IPS-15b (cell line): Measurements from ENCODE around the gene GALR2.
A peak's percentile ranks its signal among the peaks of the same experiment; 100 is the strongest.

ENCODE experiments used
- H3K27me3 ChIP-seq: one replicate; pipeline ENCODE4 v1.6.1; 2013; ENCODE audit warnings: low read length; ENCODE audit not compliant: control insufficient read depth, insufficient read depth
- H3K36me3 ChIP-seq: one replicate; pipeline ENCODE4 v1.6.1; 2013; ENCODE audit warnings: low read length; ENCODE audit not compliant: control insufficient read depth, insufficient read depth
- H3K4me1 ChIP-seq: one replicate; pipeline ENCODE4 v1.6.1; 2013; ENCODE audit warnings: mild to moderate bottlenecking, low read length; ENCODE audit not compliant: control insufficient read depth, insufficient read depth
- H3K4me3 ChIP-seq: one replicate; pipeline ENCODE4 v1.5.1; 2013; ENCODE audit warnings: low read depth, low read length
- H3K9ac ChIP-seq: one replicate; pipeline ENCODE4 v1.6.1; 2013; ENCODE audit warnings: low read depth, mild to moderate bottlenecking, low read length
- H3K9me3 ChIP-seq: one replicate; pipeline ENCODE4 v1.6.1; 2013; ENCODE audit warnings: mild to moderate bottlenecking, low read length; ENCODE audit not compliant: control insufficient read depth, insufficient read depth

The GALR2 gene

DNA sequence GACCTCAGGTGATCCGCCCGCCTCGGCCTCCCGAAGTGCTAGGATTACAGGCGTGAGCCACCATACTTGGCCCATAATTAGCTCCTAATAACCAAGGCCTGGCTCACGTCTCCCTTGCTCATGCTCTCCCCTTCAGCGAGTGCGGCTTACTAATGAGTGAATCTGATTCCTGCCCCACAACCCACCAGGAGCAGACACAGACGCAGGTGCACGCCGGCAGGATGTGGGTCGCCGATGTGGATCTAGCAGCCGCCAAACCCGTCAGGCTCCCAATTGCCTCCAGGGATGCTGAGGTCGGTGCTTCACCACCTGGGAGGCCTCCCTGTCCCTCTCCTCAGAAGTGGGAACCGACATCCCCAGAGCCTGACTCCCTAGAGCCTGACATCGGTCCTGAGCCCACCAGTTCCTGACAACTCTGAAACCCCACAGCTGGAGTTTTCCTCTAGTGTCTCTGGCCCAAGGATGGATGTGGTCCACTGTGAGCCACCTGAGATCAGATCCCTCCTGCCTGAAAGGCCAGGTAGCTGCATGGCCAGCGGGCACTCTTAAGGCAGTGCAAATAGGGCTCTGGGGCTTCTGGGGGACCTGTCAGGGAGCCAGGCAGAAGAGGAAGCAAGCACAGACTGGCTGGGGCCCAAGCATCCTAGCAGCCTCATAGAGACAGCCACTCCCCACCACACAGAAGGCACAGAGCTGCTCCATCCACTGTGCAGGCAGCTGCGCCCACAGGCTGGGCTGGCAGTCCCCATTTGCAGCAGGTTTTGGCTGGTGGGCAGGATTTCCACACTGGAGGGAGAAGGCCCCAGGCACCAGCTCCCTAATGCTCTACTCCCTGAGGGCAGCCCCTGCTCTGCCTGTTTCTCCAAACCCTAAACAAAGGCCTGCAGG, 18.2 kb downstream of the GALR2 start:
- Histone ChIP-seq H3K9ac (no peak overlapping the region), H3K4me1 (no peaks in the 10 kb centered on the region), H3K36me3 (peaks cover 62% of the 10 kb centered on the region), H3K9me3 (no peaks in the 10 kb centered on the region), H3K4me3 (no peak overlapping the region), H3K27me3 (no peaks in the 10 kb centered on the region)

DNA sequence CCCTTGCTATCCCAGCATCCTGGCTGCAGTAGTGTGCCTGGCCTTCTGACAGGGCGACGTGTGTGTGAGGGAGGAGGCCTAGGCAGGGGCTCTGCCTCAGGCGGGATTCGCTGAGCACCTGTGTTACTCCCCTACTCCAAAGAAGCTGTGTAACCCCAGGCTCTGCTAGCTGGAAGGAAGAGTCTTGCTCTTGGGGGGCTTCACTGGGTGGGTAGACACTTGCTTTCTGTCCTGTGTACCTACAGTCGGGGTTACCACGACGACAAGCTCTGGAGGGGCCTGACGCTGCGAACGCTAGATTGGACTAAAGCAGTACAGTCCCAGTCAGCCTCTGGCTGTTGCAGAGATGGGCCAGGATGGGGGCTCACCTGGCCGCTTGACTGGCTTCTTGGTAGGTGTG, 19.5 kb downstream of the GALR2 start:
- no peaks in the 10 kb centered on the region for H3K9me3 ChIP-seq
- no peak overlapping the region for H3K9ac ChIP-seq
- no peak overlapping the region for H3K4me3 ChIP-seq
- H3K4me1 ChIP-seq: no peaks in the 10 kb centered on the region
- no peaks in the 10 kb centered on the region for H3K27me3 ChIP-seq
- peaks cover 52% of the 10 kb centered on the region for H3K36me3 ChIP-seq

DNA sequence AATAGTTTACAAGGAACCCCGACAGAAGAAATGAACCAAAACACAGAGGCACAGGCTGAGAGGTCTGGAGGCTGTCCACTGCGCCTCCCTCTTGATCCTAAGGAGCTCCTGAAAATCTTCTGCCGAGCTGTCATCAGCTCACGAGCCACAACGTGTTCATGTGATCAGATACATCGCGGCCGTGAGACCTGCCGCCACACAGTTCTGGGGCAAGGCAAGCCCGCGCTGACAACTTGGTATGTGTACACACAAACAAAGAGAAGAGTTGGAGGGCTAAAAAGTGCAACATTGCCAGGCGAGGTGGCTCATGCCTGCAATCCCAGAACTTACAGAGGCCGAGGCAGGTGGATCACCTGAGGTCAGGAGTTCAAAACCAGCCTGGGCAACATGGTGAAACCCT, 21.4 kb downstream of the GALR2 start:
- Histone ChIP-seq H3K4me3 (no peak overlapping the region), H3K36me3 (peaks cover 46% of the 10 kb centered on the region), H3K9ac (no peak overlapping the region), H3K27me3 (no peaks in the 10 kb centered on the region), H3K9me3 (no peaks in the 10 kb centered on the region), H3K4me1 (no peaks in the 10 kb centered on the region)

DNA sequence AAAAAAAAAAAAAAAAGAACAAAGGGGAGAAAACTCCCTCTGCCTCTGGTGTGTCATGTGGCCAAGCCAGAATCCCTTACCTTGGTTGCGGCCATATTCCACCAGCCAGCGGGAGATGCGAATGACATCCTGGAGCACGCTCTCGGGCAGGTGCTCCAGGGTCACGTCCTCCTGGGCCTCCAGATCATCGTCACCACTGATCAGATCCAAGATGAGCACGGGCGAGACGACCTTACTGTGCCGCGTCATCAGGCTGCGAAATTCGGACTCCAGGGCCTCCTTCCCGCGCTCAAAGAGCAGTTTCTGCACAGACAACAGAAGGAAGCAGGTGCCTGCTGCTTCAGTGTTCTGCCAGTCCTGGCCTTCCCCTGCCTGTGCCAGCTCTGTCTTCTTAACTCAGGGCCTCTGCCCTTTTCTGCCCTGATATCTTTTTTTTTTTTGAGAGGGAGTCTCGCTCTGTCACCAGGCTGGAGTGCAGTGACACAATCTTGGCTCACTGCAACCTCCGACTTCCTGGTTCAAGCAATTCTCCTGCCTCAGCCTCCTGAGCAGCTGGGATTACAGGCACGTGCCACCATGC, 23.2 kb downstream of the GALR2 start:
- Histone ChIP-seq H3K4me3 (no peak overlapping the region), H3K36me3 (peaks cover 41% of the 10 kb centered on the region), H3K9ac (no peak overlapping the region), H3K4me1 (no peaks in the 10 kb centered on the region), H3K9me3 (no peaks in the 10 kb centered on the region), H3K27me3 (no peaks in the 10 kb centered on the region)

DNA sequence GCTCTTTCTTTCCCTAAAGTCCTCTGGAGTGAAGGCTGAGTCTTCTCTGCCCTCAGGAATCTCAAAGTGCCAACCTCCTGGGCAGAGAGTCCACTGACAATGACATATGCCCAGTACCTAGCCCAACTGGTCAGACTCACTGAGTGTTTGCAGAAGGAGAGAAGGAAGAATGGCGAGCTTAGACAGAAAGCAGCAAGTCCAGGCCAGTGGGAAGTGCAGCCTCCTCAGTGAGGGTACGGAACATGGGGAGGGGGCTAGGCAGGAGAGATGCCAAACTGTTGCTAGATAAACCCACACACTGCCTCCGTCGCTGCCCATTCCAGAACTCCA, 28.3 kb downstream of the GALR2 start:
- no peaks in the 10 kb centered on the region for H3K9me3 ChIP-seq
- H3K27me3 ChIP-seq: no peaks in the 10 kb centered on the region
- H3K4me3 ChIP-seq: peak overlapping the region; percentile 96
- H3K4me1 ChIP-seq: peaks cover 8% of the 10 kb centered on the region
- H3K36me3 ChIP-seq: peaks cover 12% of the 10 kb centered on the region
- peak overlapping the region; percentile 73 for H3K9ac ChIP-seq

DNA sequence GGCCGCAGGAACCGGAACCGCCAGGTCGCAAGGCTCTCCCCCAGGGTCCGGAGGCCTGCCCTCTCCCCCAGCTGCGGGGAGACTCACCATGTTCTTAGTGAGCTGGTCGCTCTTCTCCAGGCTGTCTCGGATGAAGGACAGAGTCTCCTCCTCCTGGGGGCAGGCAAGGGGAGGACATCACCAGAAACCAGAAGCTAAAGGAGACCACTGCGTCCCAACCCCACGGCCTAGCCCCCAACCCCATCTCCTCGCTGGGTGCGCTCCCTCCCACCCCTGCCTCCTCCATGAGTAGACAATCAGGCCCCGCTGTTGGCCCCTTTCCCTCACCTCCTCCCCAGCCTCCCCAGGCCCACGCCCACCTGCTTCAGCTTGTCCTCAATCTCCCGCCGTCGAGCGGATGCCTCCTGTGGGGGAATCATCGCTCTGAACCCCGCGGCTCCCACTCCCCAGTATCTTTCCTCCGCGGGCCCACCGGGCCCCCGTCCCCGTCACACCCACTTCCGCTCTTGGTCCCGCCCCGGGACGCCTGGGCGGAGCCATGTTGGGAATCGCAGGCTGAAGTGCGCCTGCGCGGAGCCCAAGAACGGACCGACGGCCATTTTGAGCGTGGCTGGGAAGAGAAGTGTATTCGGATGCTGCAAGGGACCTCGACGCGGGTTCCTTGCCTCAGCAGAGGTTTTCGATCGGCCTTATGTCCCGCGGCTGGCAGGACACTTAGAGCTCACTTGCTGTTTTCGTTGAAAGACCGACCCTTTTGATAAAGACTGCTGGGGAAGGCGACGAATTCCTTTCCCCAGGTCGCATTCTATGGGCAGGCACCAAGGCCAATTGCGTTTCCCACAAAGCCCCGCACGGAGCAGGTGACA, 28.9 kb downstream of the GALR2 start, which contains the start of gene EXOC7:
Gene EXOC7, minus strand, starts transcription at position 514 of the 866 bp plus-strand sequence. Its CDS starts 95 bp downstream, at position 419.
- Histone ChIP-seq H3K4me1 (peaks cover 8% of the 10 kb centered on the region), H3K36me3 (peaks cover 12% of the 10 kb centered on the region), H3K27me3 (no peaks in the 10 kb centered on the region), H3K9me3 (no peaks in the 10 kb centered on the region), H3K9ac (peak within 1 kb of the TSS; percentile 80), H3K4me3 (peak within 1 kb of the TSS; percentile 96)

DNA sequence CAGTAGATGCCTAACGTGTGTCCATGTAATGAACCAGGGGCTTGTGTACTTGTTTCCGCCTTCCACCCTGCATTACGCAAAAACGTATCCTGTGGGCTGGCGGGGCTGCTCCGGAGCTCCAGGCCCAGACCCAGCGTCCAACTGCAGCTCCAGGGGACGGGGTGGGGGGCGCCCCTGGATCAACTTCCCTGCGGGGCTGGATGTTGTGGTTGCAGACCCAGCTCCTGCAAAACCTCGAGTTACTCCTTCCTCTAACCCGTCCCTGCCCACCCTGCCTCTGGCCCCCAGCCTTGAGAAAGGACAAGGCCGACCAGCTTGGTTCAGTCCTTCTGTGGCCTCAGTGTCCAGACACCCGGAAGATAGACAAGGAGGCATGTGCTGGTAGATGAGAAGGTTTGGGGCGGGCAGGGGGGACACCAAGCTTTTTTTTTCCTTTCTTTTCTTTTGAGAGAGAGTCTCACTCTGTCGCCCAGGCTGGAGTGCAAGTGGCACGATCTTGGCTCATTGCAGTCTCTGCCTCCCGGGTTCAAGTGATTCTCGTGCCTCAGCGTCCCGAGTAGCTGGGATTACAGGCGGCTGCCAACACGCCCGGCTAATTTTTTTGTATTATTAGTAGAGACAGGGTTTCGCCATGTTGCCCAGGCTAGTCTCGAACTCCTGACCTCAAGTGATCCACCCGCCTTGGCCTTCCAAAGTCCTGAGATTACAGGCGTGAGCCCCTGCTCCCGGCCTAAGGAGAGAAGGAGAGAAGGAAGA, 29.7 kb downstream of the GALR2 start:
- H3K4me3 ChIP-seq: peak overlapping the region; percentile 96

DNA sequence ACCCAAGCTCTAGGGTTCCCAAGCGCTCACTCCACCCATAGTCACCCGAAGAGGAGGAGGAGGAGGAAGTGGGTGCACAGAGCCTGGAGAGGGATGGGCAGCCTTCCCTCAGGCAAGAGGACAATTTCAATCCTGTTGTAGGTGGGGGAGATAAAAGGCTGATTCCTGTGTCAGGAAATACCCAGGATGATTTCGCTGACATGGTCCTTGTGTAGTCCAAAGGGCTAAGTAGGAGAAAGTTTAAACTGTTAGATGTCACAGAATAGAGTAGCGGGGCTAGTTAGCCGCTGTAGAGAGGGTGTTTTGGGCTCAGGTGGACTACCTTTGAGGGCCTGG, 30.3 kb downstream of the GALR2 start:
- no peak overlapping the region for H3K4me3 ChIP-seq
- no peaks in the 10 kb centered on the region for H3K27me3 ChIP-seq
- H3K9me3 ChIP-seq: no peaks in the 10 kb centered on the region
- peaks cover 8% of the 10 kb centered on the region for H3K4me1 ChIP-seq
- H3K36me3 ChIP-seq: peaks cover 8% of the 10 kb centered on the region
- no peak overlapping the region for H3K9ac ChIP-seq

More for the DNA sequence above, 29.7 kb downstream of the GALR2 start:
- H3K27me3 ChIP-seq: no peaks in the 10 kb centered on the region
- H3K4me1 ChIP-seq: peaks cover 8% of the 10 kb centered on the region
- peaks cover 12% of the 10 kb centered on the region for H3K36me3 ChIP-seq
- H3K9me3 ChIP-seq: no peaks in the 10 kb centered on the region
- H3K9ac ChIP-seq: peak overlapping the region; percentile 80

DNA sequence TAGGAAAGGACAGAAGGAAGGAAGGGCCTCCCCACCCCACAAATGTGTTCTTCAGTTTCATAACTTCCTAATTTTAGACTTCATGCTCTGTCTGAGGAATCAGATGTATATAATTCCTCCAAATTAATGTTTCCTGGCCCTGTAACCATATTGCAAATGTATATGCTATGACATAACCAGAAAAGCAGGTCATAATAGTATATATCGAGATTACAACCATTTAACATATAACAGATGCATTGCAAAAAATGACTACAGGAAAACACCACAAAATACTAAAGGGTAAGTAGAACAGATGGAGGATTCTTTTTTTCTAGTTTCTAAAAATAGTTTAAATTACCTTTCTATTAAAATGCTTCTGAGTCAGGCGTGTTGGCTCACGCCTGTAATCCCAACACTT, 32.1 kb downstream of the GALR2 start:
- Histone ChIP-seq H3K36me3 (peaks cover 2% of the 10 kb centered on the region), H3K9ac (no peak overlapping the region), H3K4me3 (no peak overlapping the region), H3K9me3 (no peaks in the 10 kb centered on the region), H3K4me1 (peaks cover 8% of the 10 kb centered on the region), H3K27me3 (no peaks in the 10 kb centered on the region)

DNA sequence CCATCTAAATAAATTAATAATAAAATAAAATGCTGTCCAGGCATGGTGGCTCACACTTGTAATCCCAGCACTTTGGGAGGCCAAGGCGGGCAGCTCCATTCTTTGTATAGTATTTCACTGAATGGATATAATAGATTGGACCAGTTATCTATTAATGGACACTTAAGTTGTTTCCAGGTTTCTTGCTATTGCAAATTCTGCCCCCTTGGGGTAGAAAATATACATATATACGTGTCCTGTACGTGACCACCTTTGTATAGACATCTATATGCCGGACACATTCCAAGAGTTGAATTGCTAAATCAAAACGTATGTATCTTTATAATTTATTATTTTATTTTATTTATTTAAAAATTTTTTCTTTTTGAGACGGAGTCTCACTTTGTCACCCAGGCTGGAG, 32.9 kb downstream of the GALR2 start:
- H3K4me1 ChIP-seq: peaks cover 8% of the 10 kb centered on the region
- no peaks in the 10 kb centered on the region for H3K9me3 ChIP-seq
- no peaks in the 10 kb centered on the region for H3K36me3 ChIP-seq
- H3K9ac ChIP-seq: no peak overlapping the region
- no peaks in the 10 kb centered on the region for H3K27me3 ChIP-seq
- H3K4me3 ChIP-seq: no peak overlapping the region

DNA sequence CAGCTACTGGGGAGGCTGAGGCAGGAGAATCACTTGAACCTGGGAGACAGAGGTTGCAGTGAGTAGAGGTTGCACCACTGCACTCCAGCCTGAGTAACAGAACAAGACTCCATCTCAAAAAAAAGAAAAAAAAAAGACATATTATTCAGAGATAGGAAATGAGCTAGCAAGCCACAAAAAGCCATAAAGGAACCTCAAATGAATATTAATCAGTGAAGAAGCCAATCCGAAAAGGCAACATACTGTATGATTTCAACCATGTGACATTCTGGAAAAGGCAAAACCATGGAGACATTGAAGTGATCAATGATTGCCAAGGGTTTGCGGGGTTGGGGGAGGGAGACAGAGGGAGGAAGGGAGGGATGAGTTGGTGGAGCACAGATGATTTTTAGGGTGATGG, 37.4 kb downstream of the GALR2 start:
- Histone ChIP-seq H3K9me3 (no peaks in the 10 kb centered on the region), H3K36me3 (no peaks in the 10 kb centered on the region), H3K4me1 (no peaks in the 10 kb centered on the region), H3K9ac (no peak overlapping the region), H3K4me3 (no peak overlapping the region), H3K27me3 (no peaks in the 10 kb centered on the region)
